Glomerular visceral epithelial cell (primary cell): Measurements from ENCODE around the gene CHST6.
"Not testable (repeated sequence)": the region's sequence is repeated elsewhere in the genome, so short reads cannot be mapped to it uniquely, and the experiment has no call there.

Experiments used
- DNase-seq: peaks from one replicate; pipeline ENCODE4 v3.0.0-alpha.2; 2016; ENCODE audit errors: extremely low spot score

The CHST6 gene

DNA sequence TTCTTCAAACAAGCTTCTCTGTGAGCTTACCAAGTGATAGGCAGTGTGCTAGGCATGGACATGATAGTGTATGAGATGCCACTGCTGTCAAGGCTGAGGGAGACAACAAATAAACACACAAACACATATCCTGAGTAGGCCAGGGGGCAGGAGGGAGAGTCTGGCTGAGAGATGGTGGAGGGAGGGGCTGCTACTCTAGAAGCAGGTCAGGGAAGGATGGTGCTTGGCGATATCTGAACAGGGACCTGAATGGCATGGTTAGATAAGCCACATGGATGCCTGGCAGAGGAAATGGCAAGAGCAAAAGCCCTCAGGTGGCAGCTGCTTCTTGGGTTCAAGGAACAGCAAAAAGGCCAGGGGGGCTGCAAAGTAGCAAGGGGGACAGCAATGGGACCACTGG lies 8.6 kb upstream of the CHST6 start:
- no peak for DNase-seq

DNA sequence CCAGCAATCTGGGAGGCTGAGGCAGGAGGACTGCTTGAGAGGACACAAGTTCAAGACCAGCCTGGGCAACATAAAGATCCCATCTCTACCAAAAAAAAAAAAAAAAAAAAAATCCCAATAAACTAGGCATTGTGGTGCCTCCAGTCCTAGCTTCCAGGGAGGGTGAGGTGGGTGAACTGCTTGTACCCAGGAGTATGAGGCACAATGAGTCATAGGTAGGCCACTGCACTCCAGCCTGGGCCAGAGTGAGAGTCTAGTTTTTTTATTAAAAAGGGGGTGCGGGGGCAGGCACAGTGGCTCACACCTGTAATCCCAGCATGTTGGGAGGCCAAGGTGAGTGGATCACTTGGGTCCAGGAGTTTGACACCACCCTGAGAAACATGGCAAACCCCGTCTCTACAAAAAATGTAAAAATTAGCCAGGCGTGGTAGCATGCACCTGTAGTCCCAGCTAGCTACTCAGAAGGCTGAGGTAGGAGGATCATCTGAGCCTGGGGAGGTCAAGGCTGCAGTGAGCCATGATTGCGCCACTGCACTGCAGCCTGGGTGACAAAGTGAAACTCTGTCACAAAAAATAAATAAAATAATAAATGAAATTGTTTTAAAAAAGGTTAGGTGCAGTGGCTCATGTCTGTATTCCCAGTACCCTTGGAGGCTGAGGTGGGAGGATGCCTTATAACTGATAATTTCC lies 7.8 kb upstream of the CHST6 start:
- DNase-seq: no peak

DNA sequence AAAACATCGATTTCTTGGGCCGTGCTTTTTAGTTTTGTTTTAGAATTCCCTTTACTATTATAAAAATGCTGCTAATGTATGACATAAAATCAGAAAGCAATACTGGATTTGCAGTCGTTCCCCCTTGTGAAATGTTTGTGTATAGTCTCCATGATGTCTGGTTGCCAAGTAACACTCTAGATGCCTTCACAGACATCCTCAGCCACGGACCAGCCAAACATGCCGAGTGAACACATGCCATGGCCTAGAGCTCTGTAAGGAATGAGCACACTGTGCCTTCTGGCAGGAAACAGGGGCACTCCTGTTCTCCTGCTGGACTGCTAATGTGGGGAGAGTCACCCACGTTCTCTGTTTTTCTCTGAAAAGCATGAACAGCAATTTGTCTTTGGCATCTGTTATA lies 6.6 kb upstream of the CHST6 start:
- DNase-seq: not testable (repeated sequence)

DNA sequence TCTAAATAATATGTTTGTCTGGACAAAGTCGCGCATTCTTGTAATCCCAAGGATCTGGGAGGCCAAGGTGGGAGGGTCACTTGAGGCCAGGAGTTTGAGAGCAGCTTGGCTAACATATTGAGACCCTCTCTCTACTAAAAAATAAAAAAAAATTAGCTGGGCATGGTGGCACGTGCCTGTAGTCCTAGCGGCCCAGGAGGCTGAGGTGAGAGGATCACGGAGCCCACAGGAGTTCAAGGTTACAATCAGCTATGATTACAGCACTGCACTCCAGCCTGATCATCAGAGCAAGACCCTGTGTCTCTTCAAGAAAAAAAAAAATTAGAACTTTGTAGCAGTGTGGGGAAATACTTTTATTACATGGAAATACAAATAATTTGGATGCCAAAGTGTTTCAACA lies 6.1 kb upstream of the CHST6 start:
- DNase-seq: no peak

DNA sequence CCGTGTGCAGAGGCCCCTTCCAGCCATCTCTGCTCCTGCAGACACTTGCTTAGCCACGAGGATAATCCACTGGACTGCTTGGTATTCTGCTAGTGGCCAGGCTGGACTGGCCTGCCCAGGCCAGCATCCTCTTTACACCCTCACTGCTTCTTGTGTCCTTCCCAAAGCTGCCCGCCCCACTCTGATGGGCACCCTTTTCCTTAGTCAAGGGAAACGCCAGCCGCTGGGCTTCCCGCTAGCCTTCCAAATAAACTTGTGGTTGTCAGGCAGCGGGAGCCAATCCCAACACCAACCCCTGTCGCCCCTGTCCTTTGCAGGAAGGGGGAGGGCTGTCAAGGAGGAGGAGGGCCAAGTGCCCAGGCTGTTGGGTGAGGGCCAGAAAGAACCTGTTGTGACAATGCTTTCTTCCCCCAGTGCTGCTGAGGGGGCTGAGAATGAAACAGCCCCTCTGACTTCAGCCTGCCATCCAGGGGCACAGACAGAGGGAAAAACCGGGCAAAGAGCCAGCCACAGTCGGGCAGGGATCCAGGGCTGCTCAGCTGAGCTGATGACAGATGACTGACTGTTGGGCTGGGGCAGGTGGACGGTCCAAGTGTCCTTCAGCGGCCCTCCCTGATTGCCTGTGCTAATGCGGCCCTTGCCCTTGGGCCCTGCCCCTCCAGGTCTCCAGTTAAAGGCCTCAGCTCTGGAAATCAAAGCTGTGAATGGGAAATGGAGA lies 3.5 kb upstream of the CHST6 start:
- DNase-seq: peak; percentile 63

DNA sequence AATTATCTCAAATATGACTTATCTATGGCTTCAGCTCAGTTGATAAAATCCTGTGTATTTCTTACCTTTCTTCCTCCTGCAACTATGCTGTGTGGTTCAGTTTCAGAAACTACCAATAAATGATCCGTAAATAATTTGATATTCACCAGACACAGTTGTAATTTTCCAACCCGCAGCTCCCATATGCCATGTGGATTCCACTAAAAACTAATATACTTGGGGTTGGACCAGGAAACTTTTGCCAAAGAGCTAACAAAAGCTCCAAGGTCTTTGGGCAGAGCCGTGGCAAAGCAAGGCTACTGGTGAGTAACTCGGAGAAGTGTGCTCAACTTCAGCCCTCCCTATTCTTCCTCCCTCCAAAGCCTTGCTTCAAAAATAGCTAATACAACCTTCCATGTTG lies 2.3 kb upstream of the CHST6 start:
- no peak for DNase-seq

DNA sequence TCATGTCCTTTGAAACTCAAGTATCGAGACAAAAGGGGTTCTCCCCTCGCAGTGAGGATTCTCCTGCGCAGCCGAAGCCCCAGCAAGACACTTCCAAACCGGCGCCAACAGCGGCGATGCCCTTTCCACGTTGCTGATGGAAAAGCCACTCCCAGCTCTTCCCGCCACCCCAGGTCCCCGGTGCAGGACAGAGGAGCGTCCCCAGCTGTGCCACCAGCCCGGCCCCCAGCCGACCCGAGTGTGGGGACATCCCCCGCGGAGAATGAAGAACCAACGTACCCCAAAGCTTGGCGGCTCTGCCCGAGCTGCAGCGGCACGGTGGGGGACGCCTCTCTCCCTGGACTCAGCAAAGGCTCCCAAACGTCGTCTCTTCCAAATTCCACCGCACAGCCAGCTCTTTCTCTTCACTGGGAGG lies 573 bp downstream of the CHST6 start:
- no peak for DNase-seq

DNA sequence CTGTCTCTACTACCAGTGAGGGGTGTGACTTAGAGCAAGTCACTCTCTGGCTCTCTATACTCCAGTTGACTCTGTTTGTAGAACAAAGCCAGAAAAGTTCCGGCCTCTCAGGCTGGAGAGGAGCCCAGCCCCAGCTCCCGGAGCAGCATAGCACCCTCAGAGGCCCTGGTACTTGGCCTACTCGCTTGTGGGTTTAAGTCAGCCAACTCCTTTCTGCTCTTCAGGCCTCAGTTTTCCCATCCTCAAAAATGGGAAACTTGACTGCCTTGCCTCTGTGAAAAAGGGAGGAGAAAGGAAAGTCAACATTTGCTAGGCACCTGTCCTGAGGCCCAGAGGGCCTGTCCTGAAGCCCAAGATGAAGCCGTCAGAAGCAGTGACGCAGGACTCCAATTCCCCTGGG lies 1.1 kb downstream of the CHST6 start:
- no peak for DNase-seq

DNA sequence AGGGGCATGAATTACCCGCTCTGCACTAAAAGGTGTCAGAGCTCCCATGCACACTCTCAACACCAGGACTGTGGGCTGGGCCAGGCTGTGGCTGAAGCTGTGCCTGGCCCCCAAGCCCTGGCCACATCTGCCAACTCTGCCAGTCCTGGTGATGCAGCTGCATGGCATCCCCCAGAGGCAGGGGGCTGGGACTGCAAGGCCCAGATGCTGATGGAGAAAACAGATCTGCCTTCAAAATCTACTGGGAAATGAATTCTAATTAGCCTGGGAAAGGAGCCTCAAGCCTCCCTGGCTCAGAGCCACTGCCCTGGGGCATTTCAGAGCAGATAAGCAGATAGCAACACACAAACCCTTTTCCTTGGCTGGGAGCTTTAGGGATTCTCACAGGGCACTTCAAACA lies 3.4 kb downstream of the CHST6 start:
- no peak for DNase-seq

DNA sequence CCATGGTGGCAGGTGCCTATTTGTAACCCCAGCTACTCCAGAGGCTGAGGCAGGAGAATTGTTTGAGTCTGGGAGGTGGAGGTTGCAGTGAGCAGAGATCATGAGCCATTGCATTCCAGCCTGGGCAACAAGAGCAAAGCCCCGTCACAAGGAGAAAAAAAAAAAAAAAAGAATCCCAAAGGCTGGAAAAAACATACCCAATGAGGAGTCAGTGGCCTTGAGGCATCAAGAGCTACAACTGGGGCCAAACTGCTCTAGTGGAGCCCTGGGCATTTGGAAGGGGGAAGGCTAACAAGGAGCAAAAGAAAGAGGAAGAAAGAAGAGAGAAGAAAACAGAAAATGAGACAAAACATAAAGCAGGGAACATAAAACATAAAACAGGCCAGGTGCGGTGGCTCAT lies 6.9 kb downstream of the CHST6 start:
- DNase-seq: no peak

DNA sequence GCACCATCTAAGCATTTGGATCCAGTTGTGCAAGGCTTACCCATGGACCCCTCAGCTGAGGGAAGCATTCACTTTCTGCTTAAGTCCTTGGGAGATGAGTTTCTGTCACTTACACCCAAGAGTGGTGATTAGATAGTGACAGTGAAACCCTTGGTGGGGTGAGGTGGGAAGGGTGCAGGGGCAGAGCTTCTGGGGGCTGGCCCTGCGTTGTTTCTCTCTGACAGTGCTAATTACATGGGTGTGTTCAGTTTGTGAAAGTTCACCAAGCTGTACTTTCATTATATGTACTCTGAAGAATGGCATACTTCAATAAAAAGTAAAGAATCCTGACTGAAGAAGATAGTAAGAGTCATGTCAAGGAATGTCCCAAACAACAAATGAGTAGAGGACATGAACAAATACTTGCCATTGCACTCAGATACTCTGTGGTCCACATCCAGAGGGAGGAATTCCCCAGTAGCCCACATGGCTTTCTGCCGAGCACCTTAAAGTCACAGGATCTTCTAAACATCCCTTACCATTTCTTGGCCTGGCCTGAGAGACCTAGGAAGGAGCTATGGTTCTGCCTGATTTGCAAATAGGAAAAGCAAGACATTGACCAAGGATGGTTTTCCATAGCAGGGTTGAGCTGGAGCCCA lies 8.4 kb downstream of the CHST6 start:
- no peak for DNase-seq

DNA sequence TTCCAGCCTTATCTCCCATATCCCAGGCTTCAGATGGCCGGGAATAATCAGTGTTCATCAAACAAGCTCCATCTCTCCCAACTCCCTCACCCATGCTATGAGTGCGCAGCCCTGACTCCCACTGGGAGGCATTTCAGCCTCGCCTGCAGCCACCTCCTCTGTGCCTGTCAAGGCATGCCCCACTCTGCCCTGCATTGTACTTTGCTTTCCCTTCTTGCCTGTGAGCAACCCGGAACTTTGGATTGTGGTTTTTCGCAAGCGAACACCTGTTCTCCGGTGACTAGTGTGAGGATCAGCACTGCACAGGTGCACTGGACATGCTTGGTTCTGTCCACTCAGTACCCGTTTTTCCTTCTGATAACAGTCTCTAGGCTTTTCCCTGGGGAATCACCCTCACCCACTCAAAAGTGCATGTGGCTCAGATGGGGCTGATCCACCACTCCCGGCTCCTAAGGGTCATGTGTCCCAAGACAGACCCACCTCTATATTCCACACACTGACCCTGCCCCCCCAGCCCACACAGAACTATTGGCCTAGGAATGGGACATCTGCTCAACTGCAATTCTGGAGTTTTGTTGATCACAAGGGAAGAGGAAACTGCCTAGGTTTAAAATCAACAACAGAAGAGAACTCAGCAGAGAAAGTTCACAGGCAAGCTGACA lies 9.1 kb downstream of the CHST6 start:
- DNase-seq: no peak

DNA sequence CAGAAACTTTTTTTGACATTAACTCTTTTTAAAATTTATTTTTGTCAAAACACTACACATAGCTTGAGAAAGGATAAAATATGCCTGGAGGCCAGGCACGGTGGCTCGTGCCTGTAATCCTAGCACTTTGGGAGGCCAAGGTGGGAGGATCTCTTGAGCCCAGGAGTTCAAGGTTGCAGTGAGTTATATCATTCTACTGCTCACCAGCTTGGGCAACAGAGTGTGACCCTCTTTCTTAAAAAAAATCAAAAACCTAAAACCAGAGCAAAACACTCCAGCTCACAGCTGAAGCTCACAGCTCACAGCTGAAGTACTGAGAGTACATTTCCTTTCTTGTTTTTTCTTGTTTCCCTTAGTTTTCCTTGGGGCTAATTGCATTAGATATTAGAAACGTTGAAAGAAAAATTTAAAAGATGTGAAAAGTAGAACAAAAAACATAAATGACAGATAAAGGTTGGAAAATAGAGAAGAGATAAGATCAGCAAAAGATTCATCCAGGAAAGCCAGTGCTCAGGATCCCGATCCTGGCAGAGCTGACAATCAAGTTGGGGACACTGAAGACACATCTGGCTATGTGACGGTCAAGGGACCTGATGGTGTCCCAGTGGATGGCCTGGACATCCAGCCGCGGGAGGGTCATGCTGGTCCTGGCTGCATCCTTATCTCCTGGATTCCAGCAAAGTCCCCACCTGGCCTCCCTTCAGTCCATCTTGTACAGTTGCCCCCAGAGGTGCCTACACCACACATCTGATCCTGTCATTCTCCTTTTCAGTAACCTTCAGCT lies 9.8 kb downstream of the CHST6 start:
- DNase-seq: no peak

DNA sequence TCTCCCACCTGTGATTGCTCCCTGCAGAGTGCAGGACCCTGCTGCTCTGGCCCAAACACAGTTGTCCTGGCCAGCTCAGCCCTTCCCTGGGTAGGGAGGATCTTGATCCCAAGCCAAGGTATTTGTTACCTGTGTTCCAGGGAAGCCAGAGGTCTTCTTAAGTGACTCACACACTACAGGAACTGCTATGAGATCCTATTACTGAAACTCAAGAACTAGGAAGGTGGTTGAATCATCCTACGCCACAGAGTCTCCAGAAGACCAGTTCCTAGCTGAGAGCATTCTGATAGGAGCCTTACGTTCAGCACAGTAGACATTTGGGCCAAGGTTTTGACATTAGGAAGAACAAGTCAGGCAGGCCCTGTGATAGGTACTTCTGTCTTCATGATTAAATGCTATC lies 12.0 kb downstream of the CHST6 start:
- peak; percentile 39 for DNase-seq

DNA sequence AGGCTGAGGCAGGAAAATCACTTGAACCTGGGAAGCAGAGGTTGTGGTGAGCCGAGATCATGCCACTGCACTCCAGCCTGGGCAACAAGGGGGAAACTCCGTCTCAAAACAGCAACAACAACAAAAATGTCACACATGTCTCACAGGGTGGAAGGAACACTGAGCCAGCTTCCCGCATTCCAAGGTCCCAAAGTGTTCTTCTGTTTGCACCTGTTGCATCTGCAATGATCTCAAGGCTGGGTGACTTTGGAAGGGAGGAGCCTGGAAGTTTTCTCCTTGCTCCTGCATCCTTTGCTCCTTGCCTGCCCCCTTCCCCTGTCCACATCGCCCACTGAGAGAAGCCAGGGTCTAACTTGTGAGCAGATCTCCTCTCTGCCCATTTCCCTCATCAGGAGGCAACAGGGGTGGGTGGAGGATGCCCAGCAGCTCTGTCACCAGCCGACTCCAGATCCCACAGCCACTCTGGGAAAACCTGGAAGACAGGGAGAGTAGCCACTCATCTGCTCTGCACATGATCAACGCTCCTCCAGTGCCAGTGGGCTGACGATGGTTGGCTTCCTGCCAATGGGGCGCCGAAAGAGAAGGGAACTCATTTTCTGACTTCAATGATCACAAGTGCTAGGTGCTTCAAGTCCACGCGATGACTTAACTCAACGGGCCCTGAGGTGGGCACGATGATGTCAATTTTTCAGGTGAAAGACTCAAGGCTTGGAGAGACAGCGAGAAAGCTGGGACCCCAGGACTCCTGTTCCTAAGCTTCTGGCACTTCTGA lies 12.6 kb downstream of the CHST6 start:
- no peak for DNase-seq

DNA sequence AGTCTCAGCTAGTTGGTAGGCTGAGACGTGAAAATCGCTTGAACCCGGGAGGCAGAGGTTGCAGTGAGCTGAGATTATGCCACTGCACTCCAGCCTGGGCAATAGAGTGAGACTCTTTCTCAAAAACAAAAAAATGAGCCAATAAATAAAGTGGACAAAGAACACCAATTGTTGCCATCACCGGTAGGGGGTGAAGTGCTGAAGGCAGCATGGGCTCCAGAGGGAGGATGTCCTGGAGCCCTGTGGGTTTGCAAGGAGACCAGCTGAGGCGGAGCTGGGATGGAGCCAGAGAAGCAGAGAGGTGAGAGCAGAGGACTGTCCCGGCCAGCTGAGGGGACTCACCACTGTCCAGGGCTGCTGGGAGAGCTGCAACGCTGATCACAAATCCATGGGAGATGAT lies 13.8 kb downstream of the CHST6 start:
- no peak for DNase-seq

DNA sequence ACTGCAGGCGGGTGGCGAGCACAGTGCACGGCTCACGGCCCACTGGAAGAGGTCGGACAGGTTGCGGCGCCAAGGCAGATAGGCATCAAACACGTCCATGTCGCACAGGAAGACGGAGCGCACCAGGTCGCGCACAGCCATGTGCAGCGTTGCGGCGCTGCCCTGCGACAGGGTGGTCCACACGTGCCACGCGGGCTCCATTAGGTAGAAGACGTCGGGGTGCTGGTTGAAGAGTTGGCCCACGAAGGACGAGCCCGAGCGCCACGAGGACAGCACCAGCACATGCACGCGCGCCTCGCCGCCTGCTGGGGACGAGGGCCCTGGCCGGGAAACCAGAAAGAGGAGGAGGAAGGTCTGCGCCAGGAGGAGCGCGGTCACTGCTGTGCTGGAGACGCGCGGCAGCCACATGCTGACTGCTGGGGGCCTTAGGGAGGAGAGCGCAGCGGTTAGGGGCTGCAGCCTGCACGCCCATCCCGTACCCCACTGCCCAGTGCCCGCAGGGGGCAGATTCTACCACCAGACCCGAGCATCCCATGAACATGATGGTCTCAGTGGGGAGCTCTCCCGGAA lies 15.7 kb downstream of the CHST6 start:
- DNase-seq: no peak

DNA sequence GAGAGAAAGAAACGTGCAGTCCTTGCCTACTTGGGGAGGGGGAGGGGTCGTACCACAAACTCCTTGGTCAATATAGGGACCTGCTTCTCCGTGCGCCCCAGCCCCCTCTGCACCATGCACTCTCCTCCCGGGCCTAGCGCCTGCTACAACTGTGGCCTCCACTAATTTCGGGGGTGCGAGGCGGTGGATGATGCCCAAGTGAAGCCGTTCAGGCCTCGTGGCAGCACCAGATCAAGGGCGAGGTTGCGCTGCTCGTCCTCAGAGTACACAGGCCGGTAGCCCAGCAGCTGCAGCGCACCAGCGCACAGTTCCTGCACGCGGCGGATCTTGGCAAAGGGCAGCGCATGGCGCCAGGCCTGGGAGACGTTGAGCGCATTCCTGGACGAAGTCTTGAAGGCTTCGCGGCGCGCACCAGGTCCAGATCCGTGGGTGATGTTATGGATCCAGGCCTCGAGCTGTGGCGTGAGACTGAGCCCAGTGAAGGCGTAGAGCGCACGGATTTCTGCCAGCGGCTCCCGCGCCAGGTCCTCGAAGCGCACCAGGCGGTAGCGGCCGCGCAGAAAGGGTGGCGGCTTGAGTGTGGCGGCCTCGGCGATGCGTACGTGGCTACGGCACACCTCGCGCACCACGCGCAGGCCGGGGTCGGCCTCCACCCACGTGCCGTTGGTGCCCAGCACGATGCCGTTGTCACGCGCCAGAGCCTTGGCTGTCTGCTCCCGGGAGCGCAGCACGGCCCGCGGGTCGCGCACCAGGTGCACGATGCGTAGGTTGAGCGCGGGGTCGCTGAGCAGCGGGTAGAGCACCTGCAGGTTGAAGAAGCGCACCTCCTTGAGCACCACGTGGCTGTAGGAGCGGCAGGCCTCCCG lies 16.5 kb downstream of the CHST6 start:
- DNase-seq: no peak

DNA sequence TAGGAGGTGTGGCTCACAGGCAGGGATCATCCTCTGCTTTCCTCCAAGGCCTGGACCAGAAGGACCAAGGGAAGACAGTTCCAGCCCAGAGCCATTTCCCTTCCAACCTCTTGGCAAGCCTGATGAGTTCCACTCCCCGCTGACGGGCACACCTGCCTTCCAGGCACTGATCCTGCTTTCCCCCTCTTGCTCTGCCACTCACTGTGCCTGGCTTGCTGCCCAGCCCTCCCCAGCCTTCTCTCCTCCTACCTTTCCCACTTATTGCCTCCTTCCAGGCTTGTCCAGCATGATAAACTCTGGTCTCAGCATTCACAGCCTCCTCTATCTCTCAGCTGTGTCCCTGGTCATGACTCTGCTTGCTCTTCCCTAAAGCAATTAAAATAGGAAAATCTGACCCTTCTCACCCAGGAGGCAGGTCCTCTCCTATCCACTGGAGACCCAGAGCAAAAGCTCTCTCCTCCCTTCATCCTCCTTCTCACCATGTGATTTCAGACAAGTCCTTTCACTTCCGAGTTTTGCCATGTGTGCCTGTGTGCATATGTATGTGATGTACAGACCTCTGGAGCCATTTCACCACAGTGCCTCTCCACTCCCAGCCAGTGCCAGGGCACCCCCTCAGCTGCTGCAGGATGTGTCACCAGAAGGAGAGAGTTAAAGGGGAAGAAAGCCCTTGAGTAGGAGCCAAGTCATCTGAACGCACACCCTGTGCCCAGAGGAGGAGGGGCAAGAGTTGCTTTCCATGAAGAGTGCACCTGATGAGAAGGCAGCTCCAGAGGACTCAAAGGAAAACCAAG lies 17.4 kb downstream of the CHST6 start:
- no peak for DNase-seq
